Uterus (tissue), 4 donors: Measurements from ENCODE around the gene FOXC2. TPM values are rescaled to one million over a fixed set of nuclear protein-coding genes. Genes with fewer than 3 reads are reported as not detected.

ENCODE experiments used
- DNase-seq, 2 donors: peaks; one replicate each; pipeline ENCODE4 v3.0.0-alpha.2; 2019 to 2020
- H3K27ac ChIP-seq, 2 donors: fragments of 200-600 bp; sonication (generic); 1 replicate in 1 of 2; 2 replicates in 1 of 2; pipeline ENCODE4 v1.5.1; 2016 to 2018
- H3K27me3 ChIP-seq, 2 donors: fragments of 200-600 bp; sonication (generic); one replicate each; pipeline ENCODE4 v1.5.1; 2018 to 2019; ENCODE audit warnings: control low read depth in 1 of 2
- H3K36me3 ChIP-seq, 2 donors: fragments of 200-600 bp; sonication (generic); one replicate each; pipeline ENCODE4 v1.5.1; 2019; ENCODE audit warnings: control low read depth in 1 of 2
- H3K4me1 ChIP-seq, 2 donors: fragments of 200-600 bp; sonication (generic); one replicate each; pipeline ENCODE4 v1.5.1; 2018 to 2019; ENCODE audit warnings: control low read depth in 1 of 2
- H3K4me3 ChIP-seq, 2 donors: fragments of 200-600 bp; sonication (generic); 1 replicate in 1 of 2; 2 replicates in 1 of 2; pipeline ENCODE4 v1.5.1; 2018 to 2019; ENCODE audit warnings: mild to moderate bottlenecking in 1 of 2
- H3K9me3 ChIP-seq, 2 donors: fragments of 200-600 bp; sonication (generic); one replicate each; pipeline ENCODE4 v1.5.1; 2019; ENCODE audit warnings: control low read depth in 1 of 2
- POLR2A ChIP-seq, 2 donors: fragments of 450-650 bp; IDR thresholded peaks; one replicate each; pipeline ENCODE4 v1.6.1; 2016; ENCODE audit warnings: antibody characterized with exemption in 2 of 2, mild to moderate bottlenecking in 1 of 2, moderate library complexity in 1 of 2
- intact Hi-C: fragments of 100-400 bp; cut with DNase I; formaldehyde crosslinking; loops from one replicate; pipeline ENCODE4 v1.15.1; 2023; ENCODE audit warnings: low total_unique reads
- total RNA-seq, 4 donors: library from RNA; depleted of rRNA in 3 of 4; stranded (reverse); fragments of >200 nt in 3 of 4; gene quantifications; one replicate each; pipeline versions ENCODE4 v1.1.0 to v1.2.4, GENCODE V29; 2014 to 2023
- TF ChIP-seq, protein P1 (sequence below), 4 experiments: fragments of 200-600 bp in 2 of 4; fragments of 450-650 bp in 2 of 4; sonication (generic) in 2 of 4; IDR thresholded peaks; one replicate each; pipeline ENCODE4 v1.5.1; 2016 to 2019; ENCODE audit warnings: antibody characterized with exemption in 4 of 4, mild to moderate bottlenecking in 2 of 4, moderate library complexity in 1 of 4
- donor health status: DM: yes; HTN: yes; CAD: no.

Gene FOXC2
- total RNA-seq, 4 donors from 2014 or later = 0.21 to 2.6 TPM; not detected in 2

DNA sequence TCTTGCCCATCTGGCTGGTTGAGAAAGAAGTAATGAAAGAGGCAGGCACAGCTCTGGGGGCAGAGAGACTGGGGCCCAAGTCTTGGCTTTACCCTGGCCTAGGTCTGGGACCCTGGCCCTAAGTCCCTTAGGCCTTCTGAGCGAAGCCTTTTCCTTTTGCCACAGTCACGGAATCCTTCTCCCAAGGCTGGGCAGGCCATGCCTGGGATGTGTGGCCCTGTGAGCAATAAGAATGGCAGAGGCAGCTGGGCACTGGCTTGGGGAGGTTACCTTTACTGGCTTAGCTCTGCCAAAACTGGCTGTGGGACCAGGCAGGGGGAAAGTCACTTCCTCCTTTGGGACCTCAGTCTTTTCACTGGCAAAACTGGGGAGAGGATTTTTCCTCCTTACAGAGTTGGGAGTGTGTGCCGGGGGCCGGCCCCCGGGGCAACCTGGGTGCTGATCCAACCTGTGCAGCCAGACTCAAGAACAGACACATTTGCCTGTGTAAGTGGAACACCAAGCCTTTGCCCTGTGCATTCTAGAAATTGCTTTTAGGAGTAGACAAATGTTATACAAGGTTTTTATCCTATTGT is 43.4 kb upstream of the FOXC2 start:
- TF ChIP-seq POLR2A (IDR thresholded peaks at IDR 0.05) = no peak
- TF ChIP-seq, protein P1, sequence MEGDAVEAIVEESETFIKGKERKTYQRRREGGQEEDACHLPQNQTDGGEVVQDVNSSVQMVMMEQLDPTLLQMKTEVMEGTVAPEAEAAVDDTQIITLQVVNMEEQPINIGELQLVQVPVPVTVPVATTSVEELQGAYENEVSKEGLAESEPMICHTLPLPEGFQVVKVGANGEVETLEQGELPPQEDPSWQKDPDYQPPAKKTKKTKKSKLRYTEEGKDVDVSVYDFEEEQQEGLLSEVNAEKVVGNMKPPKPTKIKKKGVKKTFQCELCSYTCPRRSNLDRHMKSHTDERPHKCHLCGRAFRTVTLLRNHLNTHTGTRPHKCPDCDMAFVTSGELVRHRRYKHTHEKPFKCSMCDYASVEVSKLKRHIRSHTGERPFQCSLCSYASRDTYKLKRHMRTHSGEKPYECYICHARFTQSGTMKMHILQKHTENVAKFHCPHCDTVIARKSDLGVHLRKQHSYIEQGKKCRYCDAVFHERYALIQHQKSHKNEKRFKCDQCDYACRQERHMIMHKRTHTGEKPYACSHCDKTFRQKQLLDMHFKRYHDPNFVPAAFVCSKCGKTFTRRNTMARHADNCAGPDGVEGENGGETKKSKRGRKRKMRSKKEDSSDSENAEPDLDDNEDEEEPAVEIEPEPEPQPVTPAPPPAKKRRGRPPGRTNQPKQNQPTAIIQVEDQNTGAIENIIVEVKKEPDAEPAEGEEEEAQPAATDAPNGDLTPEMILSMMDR (IDR thresholded peaks at IDR 0.05) = no peak
- no peaks in the 10 kb centered on the region for H3K36me3 ChIP-seq
- peaks cover 0 to 17% of the 10 kb centered on the region in 2 donors for H3K27me3 ChIP-seq
- no peak overlapping the region for H3K4me3 ChIP-seq
- DNase-seq = no peak
- H3K4me1 ChIP-seq = no peaks in the 10 kb centered on the region
- H3K27ac ChIP-seq = no peak overlapping the region
- no peaks in the 10 kb centered on the region for H3K9me3 ChIP-seq
- intact Hi-C loops = no loop called here

- H3K4me1 ChIP-seq = no peaks in the 10 kb centered on the region
- intact Hi-C loops = no loop called here
- H3K27ac ChIP-seq = no peak overlapping the region
- no peak for TF ChIP-seq POLR2A (IDR thresholded peaks at IDR 0.05)
- TF ChIP-seq, protein P1 (IDR thresholded peaks at IDR 0.05) = no peak
- H3K27me3 ChIP-seq = peaks cover 0 to 17% of the 10 kb centered on the region in 2 donors
- DNase-seq = no peak
- no peaks in the 10 kb centered on the region for H3K9me3 ChIP-seq
- no peak overlapping the region for H3K4me3 ChIP-seq
- H3K36me3 ChIP-seq = no peaks in the 10 kb centered on the region
Observed at GRCh38 chr16:86524029-86524428, 42.6 kb upstream of the FOXC2 start.

DNA sequence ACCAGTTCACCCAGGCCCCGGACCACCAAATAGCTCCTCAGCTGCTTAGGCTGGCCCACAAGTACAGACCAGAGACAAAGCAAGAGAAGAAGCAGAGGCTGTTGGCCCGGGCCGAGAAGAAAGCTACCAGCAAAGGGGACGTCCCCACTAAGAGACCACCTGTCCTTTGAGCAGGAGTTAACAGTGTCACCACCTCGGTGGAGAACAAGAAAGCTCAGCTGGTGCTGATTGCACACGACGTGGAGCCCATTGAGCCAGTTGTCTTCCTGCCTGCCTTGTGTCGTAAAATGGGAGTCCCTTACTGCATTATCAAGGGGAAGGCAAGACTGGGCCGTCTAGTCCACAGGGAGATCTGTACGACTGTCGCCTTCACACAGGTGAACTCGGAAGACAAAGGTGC is 40.9 kb upstream of the FOXC2 start:
- DNase-seq = no peak
- Histone ChIP-seq H3K9me3 (no peaks in the 10 kb centered on the region), H3K27ac (no peak overlapping the region), H3K4me3 (no peak overlapping the region), H3K4me1 (no peaks in the 10 kb centered on the region), H3K27me3 (peaks cover 0 to 17% of the 10 kb centered on the region in 2 donors), H3K36me3 (no peaks in the 10 kb centered on the region)
- intact Hi-C loops = no loop called here
- TF ChIP-seq POLR2A (IDR thresholded peaks at IDR 0.05) = no peak
- TF ChIP-seq, protein P1 (IDR thresholded peaks at IDR 0.05) = no peak

GRCh38 chr16:86527366-86527765 is 39.3 kb upstream of the FOXC2 start:
- no peaks in the 10 kb centered on the region for H3K9me3 ChIP-seq
- no peaks in the 10 kb centered on the region for H3K4me1 ChIP-seq
- no peak overlapping the region for H3K4me3 ChIP-seq
- intact Hi-C loops = no loop called here
- H3K27ac ChIP-seq = no peak overlapping the region
- peaks cover 0 to 1% of the 10 kb centered on the region in 2 donors for H3K27me3 ChIP-seq
- TF ChIP-seq, protein P1 (IDR thresholded peaks at IDR 0.05) = no peak
- no peak for TF ChIP-seq POLR2A (IDR thresholded peaks at IDR 0.05)
- DNase-seq = no peak
- no peaks in the 10 kb centered on the region for H3K36me3 ChIP-seq

- intact Hi-C loops = no loop called here
- DNase-seq = no peak
- Histone ChIP-seq H3K36me3 (no peaks in the 10 kb centered on the region), H3K27ac (no peak overlapping the region), H3K4me1 (no peaks in the 10 kb centered on the region), H3K9me3 (no peaks in the 10 kb centered on the region), H3K4me3 (no peak overlapping the region), H3K27me3 (no peaks in the 10 kb centered on the region)
- TF ChIP-seq, protein P1 (IDR thresholded peaks at IDR 0.05) = no peak
- no peak for TF ChIP-seq POLR2A (IDR thresholded peaks at IDR 0.05)
Observed at GRCh38 chr16:86528061-86528929, 38.3 kb upstream of the FOXC2 start.
